Ecto neural progenitor cell (in vitro differentiated cells): Measurements from ENCODE around the gene MBOAT2.
A peak's percentile ranks its signal among the peaks of the same experiment; 100 is the strongest.

ENCODE experiments used
- DNase-seq: peaks from one replicate; pipeline ENCODE4 v3.0.0-alpha.2; 2018; ENCODE audit warnings: low spot score

MBOAT2 gene

GRCh38 chr2:8858264-8858663 lies 145.2 kb downstream of the MBOAT2 start:
- no peak for DNase-seq

DNA sequence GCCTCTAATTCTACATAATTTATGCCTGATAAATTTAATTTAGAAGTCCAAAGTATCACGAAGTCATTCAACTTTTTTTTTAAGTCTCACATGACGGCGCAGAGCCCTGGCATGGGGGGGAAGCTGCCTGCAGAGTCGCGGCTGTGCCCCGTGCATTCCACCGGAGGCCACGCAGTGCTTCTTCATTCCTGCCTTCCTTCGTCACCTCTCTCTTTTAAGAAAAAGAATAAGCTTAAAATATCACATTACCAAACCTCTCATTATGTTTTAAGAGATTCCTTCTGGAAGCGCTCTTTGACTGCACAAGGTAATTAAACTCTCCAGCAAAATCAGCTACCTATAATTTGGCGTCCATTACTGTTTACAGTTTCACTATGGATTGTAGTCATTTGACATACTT lies 145.8 kb downstream of the MBOAT2 start:
- DNase-seq = no peak

DNA sequence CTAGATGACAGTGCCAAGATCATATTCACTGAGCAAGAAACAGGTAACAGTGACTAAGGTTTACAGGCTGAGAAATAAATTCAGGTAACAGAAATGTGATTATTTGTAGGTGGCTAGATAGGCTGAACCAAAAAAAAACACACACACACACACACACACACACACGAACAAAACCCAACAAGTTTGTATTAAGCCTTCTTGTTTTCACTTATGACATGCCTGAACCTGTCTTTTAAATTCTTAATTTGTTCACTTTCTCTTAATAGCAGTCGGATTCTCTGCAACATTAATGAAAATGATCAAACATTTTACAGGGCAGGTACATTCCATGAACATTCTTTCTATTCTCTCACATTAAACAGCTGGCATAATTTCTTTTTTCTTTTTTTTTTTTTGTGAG lies 147.3 kb downstream of the MBOAT2 start:
- no peak for DNase-seq

- DNase-seq = no peak
These were observed 148.5 kb downstream of the MBOAT2 start for GRCh38 chr2:8855010-8855409.

DNA sequence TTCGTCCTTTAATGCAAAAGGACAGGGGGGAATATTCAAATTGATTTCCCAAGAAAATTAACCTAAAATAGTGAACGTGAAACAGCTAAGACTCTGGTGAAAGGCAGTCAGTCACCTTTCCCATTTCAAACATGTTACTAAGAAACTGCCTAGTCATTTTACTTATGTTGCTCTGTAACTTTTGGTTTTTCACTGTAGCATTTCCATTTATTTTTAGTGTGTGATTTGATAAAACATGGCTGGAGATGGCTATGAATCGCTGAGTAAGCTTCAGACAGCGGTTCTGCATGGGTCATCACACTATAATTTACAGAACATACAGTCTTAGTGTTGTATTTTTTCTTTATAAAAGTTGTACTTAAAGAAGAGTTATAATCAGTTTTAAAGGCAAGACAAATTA lies 150.1 kb downstream of the MBOAT2 start:
- DNase-seq = no peak

DNA sequence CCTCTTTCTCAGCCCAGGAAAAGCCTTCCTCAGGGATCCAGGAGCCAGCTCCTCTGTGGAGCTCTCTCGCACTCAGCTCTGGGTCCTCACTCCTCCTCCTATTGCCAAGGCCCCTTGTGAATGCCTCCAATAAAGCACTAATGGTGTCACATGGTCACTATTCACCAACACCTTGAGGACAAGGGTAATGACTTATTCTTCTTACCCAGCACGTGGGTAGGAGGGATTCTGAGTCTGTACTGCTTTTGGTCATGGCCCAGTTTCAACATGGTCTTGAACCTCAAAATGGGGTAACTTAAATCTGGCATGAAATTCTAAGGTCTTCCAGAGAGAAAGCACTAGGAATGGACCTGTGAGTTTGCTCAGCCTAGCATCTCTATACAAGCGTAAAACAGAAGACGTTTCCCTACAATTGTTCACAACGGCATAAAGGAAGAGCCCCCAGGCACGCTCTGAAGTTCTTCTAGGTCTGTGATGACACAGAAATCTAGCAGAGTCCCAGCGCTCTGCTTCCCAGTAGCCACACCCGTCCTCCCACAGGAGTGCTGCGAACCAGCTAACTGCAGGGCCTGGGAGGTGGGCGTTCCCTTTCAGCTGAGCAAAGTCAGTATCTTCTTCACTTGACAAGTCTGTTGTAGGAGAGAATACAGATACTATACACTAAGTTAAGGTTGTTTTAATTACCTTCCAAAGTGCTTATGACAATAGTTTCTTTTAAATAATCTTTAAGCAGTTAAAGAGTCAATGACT lies 151.5 kb downstream of the MBOAT2 start:
- DNase-seq = no peak

- DNase-seq = no peak
These were observed 152.5 kb downstream of the MBOAT2 start for GRCh38 chr2:8850845-8851487.

DNA sequence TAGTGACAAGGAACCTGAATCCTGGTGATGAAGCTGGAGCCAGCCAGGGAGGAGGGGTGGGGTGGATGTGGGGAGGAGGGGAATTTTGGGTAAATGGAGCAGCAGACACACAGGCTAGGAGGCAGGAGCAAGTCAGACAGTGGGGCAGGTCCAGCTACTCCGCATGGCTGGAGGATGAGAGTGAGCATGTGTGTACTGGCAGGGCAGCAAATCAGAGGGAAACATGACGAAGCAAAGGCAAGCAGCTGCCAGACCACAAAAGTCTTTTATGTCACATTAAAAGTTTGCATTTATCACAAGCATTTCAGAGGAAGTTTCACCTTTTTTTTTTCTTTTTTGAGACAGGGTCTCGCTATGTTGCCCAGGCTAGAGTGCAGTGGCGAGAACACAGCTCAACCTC lies 154.2 kb downstream of the MBOAT2 start:
- no peak for DNase-seq

DNA sequence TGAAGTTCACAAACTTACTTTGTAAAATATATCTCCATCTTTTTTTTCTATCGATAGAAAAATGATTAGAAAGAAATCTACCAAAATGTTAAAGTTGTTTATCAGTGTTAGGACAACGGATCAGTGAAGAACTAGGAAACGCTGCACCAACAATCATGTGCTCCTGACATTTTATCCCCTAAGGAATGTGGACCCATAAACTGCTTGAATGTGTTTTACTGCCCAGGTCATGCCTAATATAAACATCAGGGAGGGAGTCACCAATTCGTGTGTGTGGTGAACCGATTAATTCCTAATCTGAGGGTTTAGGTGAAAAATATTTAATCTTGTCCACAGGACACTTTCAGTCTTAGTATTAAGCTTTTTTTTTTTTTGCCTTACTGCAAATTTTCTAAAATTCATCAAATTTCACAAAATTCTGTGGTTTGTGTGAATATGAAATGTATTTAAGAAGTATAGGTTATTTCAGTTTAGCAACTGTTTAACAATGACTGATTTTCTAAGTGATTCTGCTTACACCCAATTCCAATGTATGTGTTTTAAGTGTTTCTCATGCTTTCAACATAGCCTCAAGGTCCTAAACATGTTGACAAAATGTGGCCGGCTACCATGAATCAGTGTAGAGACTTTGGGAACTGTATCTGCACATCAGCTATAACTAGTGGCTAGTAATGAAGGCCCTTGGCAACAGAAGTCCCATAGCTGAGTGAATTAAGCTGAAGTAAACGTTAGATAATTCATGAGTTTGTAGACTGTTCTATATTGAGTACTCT lies 155.0 kb downstream of the MBOAT2 start:
- no peak for DNase-seq

DNA sequence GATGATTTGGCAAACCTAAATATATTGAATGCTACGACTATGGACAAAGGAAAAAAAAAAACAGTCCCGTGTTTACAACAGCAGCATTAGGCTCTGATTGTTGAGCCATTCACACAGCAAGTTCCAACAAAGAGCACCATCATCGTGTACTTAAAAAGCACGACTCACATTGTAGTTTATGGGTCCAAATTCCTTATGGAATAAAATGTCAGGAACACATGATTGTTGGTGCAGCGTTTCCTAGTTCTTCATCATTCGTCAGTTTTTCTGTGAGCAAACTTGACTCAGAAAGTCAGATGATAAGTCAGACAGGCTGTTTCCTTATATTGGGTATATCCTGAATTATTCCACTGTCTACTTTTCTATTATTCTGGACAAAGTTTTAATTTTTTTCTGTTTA lies 156.1 kb downstream of the MBOAT2 start:
- DNase-seq = no peak

GRCh38 chr2:8841932-8842331 lies 161.6 kb downstream of the MBOAT2 start:
- DNase-seq = no peak

DNA sequence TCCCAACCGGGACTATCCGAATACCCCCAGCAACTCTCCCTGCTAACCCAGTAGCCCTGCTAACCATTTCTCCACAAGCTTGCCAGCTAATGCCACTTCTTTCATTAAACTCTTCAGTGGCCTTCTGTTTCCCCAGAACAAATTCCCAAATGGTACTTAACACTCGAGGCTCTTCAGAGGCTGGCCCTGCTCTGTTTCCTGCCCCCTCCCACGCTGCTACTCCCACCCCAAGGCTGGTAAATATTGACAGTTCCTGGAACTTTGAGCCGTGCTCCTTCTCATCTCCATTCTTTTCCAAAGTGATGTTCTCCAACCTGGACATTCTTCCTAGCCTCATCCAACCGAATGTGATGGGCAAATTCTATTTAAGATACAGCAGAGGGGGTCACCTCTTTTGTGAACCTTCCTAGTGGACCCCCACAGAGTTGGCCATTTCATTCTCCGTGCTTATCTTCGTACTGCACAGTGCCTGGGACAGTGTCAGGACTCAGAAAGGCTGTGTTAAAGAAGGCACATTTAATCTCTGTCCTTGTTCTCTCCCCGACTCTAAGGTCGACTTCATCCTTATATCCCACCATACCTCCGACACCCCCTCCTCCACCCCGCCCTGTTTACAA lies 162.9 kb downstream of the MBOAT2 start:
- no peak for DNase-seq

- no peak for DNase-seq
These were observed 164.1 kb downstream of the MBOAT2 start for GRCh38 chr2:8839189-8839965.

DNA sequence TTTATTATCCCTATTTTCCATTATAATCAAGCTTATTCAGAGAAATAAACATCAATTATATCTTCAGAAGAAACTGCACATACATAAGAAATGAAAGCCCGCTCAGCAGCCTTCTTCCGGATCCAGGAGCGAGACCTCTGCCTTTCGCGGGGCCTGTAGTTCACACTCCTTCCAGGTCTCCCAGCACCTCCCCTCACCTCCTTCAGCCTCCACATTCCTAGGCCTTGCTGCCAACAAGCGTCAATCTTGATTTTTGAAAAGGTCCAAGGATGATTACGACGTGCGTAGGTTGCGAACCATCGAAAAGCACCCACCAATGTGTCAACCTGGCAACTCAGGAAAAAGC lies 165.7 kb downstream of the MBOAT2 start:
- DNase-seq = no peak

DNA sequence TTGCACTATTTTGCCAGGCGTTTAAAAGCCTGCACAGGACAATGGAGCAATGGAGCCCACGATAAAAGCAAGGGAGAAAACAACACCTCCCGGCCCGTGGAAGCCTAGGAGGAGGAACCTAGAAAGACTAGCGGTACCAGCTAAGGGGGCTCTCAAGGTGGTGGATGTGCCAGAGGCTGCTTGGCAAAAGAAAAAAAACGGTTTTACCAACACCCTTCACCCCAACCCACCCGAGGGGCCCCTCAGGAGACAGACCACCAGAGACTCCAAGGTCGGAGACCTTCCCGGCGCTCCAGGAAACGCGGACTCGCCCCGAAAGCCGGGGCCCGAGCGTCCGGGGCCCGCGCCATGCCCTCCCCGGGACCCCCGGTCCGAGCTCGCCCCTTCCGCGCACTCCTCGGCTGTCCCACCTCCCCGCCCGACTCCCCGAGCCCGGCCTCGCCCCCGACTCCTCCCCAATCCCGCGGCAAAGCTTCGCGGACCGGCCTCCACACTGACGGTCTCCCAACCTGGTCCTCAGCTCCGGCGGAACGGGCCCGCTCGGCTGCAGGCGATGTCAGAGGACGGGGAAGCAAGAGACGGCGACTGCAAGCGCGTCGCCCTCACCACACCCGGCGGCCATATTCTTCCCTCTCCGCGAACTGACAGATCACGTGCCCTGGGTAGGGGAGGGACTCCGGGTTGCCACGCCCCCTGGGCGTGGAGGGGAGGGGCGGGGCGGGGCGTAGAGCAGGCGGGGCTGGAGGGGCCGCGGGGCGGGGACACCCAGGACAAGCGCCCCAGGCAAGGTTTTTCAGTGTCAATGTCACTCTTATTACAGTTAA lies 166.3 kb downstream of the MBOAT2 start, which contains the start of gene KIDINS220:
KIDINS220 (minus strand) TSS at position 643 of the 824 bp plus-strand sequence. CDS start 10,520 bp downstream, outside the sequence.
- DNase-seq = peak; percentile 91

DNA sequence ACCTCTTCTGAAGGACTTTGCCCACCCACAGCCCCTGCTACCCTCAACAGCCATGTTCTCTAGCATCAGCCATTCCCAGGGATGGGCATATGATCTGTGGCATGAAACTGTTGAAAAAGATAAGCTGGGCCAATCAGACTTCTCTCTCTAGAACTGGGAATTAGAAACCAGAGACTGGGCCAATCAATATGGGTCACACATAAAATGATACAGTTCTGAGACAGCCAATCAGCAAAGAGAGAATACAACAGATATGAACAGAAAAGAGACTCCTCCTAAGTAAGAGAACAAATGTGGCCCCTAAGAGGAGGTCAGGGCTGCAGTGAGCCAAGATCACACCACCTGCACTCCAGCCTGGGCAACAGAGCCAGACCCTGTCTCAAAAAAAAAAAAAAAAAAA lies 168.2 kb downstream of the MBOAT2 start:
- no peak for DNase-seq

- DNase-seq = no peak
These were observed 169.6 kb downstream of the MBOAT2 start for GRCh38 chr2:8833853-8834252.

- no peak for DNase-seq
These were observed 172.0 kb downstream of the MBOAT2 start for GRCh38 chr2:8831516-8831915.

- DNase-seq = no peak
These were observed 175.8 kb downstream of the MBOAT2 start for GRCh38 chr2:8827729-8828128.

DNA sequence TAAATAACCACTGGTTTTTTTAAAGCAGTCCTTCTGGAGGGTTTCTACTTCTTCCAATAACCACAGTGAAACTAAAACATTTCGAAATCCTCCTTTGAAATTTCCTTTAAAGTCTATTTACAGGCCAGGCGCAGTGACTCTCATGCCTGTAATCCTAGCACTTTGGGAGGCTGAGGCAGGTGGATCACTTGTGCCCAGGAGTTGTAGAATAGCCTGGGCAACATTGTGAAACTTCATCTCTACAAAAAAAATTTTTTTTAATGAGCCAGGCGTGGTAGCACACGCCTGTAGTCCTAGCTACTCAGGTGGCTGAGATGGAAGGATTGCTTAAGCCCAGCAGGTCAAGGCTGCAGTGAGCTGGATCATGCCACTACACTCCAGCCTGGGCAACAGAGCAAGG lies 181.3 kb downstream of the MBOAT2 start:
- no peak for DNase-seq
